HepG2 (cell line): ENCODE measurements around the gene DAPK1. TPM values are rescaled to one million over a fixed set of nuclear protein-coding genes. Genes with fewer than 3 reads are reported as not detected.
A peak's percentile ranks its signal among the peaks of the same experiment; 100 is the strongest.

Experiments used
- AGO2 ChIP-seq: fragments of 200-400 bp; formaldehyde crosslinking; optimal IDR thresholded peaks from 2 replicates; pipeline ENCODE3; 2017; ENCODE audit warnings: mild to moderate bottlenecking, low read depth, low read length, moderate library complexity
- CREB1 ChIP-seq, 2 experiments: fragments of 450-650 bp in 1 of 2; IDR thresholded peaks; 2 replicates each; pipeline ENCODE4 v1.6.1; 2016 to 2017; ENCODE audit warnings: control low read depth in 1 of 2, mild to moderate bottlenecking in 1 of 2, missing compliant biosample characterization in 1 of 2, missing genetic modification characterization in 1 of 2
- HDAC1 ChIP-seq: sonication (generic); formaldehyde crosslinking; IDR thresholded peaks from 2 replicates; pipeline ENCODE4 v1.5.1; 2020; ENCODE audit warnings: mild to moderate bottlenecking, missing genetic modification reagents
- JUN ChIP-seq: sonication (generic); formaldehyde crosslinking; IDR thresholded peaks from 2 replicates; pipeline ENCODE4 v1.4.0; 2020; ENCODE audit warnings: mild to moderate bottlenecking, missing genetic modification reagents
- JUNB ChIP-seq: sonication (generic); formaldehyde crosslinking; IDR thresholded peaks from 2 replicates; pipeline ENCODE4 v1.8.0; 2022; ENCODE audit warnings: missing genetic modification reagents, mild to moderate bottlenecking, borderline replicate concordance
- LCORL ChIP-seq, 2 experiments: fragments of 450-650 bp in 1 of 2; sonication (generic) in 1 of 2; formaldehyde crosslinking in 1 of 2; IDR thresholded peaks; 2 replicates each; pipeline versions ENCODE4 v1.5.0 to v1.6.1; 2017 to 2020; ENCODE audit warnings: antibody characterized with exemption in 1 of 2, missing genetic modification reagents in 1 of 2
- MAFK ChIP-seq, 2 experiments: IDR thresholded peaks in 1 of 2; conservative IDR thresholded peaks in 1 of 2; 2 replicates each; pipeline ENCODE4 v1.6.1; 2011; ENCODE audit warnings: improper control_type of control experiment in 2 of 2, low read length in 2 of 2
- MEF2D ChIP-seq: sonication (generic); formaldehyde crosslinking; IDR thresholded peaks from 2 replicates; pipeline ENCODE4 v1.5.1; 2020; ENCODE audit warnings: mild to moderate bottlenecking, missing genetic modification reagents
- NFYB ChIP-seq: sonication (generic); formaldehyde crosslinking; IDR thresholded peaks from 2 replicates; pipeline ENCODE4 v1.4.0; 2020; ENCODE audit warnings: missing genetic modification reagents
- PRPF4 ChIP-seq: fragments of 200-400 bp; formaldehyde crosslinking; IDR thresholded peaks from 2 replicates; pipeline ENCODE4 v1.6.1; 2016; ENCODE audit warnings: low read length, low read depth; ENCODE audit not compliant: poor library complexity, severe bottlenecking
- RBM22 ChIP-seq: fragments of 200-400 bp; formaldehyde crosslinking; optimal IDR thresholded peaks from 2 replicates; pipeline ENCODE3; 2017; ENCODE audit warnings: mild to moderate bottlenecking, low read length, moderate library complexity
- RXRB ChIP-seq: IDR thresholded peaks from 2 replicates; pipeline ENCODE4 v1.6.1; 2016; ENCODE audit warnings: borderline replicate concordance, missing genetic modification reagents, missing compliant biosample characterization
- SIX4 ChIP-seq: sonication (generic); formaldehyde crosslinking; IDR thresholded peaks from 2 replicates; pipeline ENCODE4 v1.4.0; 2020; ENCODE audit warnings: missing genetic modification reagents
- SRF ChIP-seq: IDR thresholded peaks from 2 replicates; pipeline ENCODE4 v1.6.1; 2011; ENCODE audit warnings: mild to moderate bottlenecking, low read depth, low read length, moderate library complexity
- TCF7 ChIP-seq: sonication (generic); IDR thresholded peaks from 2 replicates; pipeline ENCODE4 v1.6.1; 2016; ENCODE audit warnings: antibody characterized with exemption, low read depth
- TFDP1 ChIP-seq: IDR thresholded peaks from 2 replicates; pipeline ENCODE4 v1.6.1; 2016; ENCODE audit warnings: missing compliant biosample characterization, missing genetic modification reagents, borderline replicate concordance
- TOPORS ChIP-seq: sonication (generic); formaldehyde crosslinking; IDR thresholded peaks from 2 replicates; pipeline ENCODE4 v1.8.0; 2023; ENCODE audit warnings: mild to moderate bottlenecking, missing genetic modification reagents
- ZBTB21 ChIP-seq: sonication (generic); formaldehyde crosslinking; IDR thresholded peaks from 2 replicates; pipeline ENCODE4 v1.4.0; 2020; ENCODE audit warnings: missing genetic modification reagents
- ZNF354B ChIP-seq: sonication (generic); formaldehyde crosslinking; IDR thresholded peaks from 2 replicates; pipeline ENCODE4 v1.8.0; 2022; ENCODE audit warnings: mild to moderate bottlenecking, missing genetic modification reagents
- ZNF468 ChIP-seq: sonication (generic); formaldehyde crosslinking; IDR thresholded peaks from 2 replicates; pipeline ENCODE4 v1.8.0; 2022; ENCODE audit warnings: mild to moderate bottlenecking, moderate library complexity, missing genetic modification reagents
- ZNF550 ChIP-seq: sonication (generic); formaldehyde crosslinking; IDR thresholded peaks from 2 replicates; pipeline ENCODE4 v1.4.0; 2020; ENCODE audit warnings: mild to moderate bottlenecking, missing genetic modification reagents, borderline replicate concordance
- ZNF644 ChIP-seq: IDR thresholded peaks from 2 replicates; pipeline ENCODE4 v1.6.1; 2016; ENCODE audit warnings: low read depth
- ZNF780A ChIP-seq: sonication (generic); formaldehyde crosslinking; IDR thresholded peaks from 2 replicates; pipeline ENCODE4 v1.8.0; 2022; ENCODE audit warnings: mild to moderate bottlenecking, missing genetic modification reagents, moderate library complexity
- ZNF879 ChIP-seq: sonication (generic); formaldehyde crosslinking; IDR thresholded peaks from 2 replicates; pipeline ENCODE4 v1.8.1; 2023; ENCODE audit warnings: missing genetic modification reagents
- polyA plus RNA-seq, 8 experiments: library from polyadenylated mRNA; depleted of rRNA in 3 of 8; stranded (reverse) in 7 of 8; unstranded in 1 of 8; fragments of >200 nt; fragmentation: Illumina TruSeq in 4 of 8; extraction: Trizol in 4 of 8; gene quantifications; 2 replicates each; pipeline versions ENCODE4 v1.2.1 to v1.2.3, GENCODE V29; 2011 to 2016; ENCODE audit warnings: low read depth in 4 of 8, missing spikeins in 1 of 8, mixed read lengths in 1 of 8; ENCODE audit not compliant: insufficient read depth in 1 of 8
- total RNA-seq, 5 experiments: library from RNA; depleted of rRNA; stranded (reverse); fragments of >200 nt; fragmentation: Illumina TruSeq; extraction: Trizol; gene quantifications; 2 replicates each; pipeline ENCODE4 v1.2.3, GENCODE V29; 2016; ENCODE audit warnings: low read depth in 1 of 5
- TF ChIP-seq, protein P1 (sequence below): sonication (generic); formaldehyde crosslinking; IDR thresholded peaks from 2 replicates; pipeline ENCODE4 v1.4.0; 2020; ENCODE audit warnings: missing genetic modification reagents
- TF ChIP-seq, protein P2 (sequence below): sonication (generic); formaldehyde crosslinking; IDR thresholded peaks from 2 replicates; pipeline ENCODE4 v1.8.0; 2022; ENCODE audit warnings: missing genetic modification reagents, mild to moderate bottlenecking, moderate library complexity, borderline replicate concordance

DAPK1 gene
- total and polyA plus RNA-seq, 2 of the 13 experiments (the other 11 are each of a cell fraction or from before 2014, with no cell fraction given) = 35.7 to 35.9 TPM

GRCh38 chr9:87570000-87570908, 72.6 kb downstream of the DAPK1 start (continued):
- no peak for TF ChIP-seq TOPORS (CRISPR knock-in tag)
- TF ChIP-seq SRF = no peak
- TF ChIP-seq ZNF644 (CRISPR knock-in tag) = no peak
- TF ChIP-seq ZNF780A (CRISPR knock-in tag) = no peak
- no peak for TF ChIP-seq JUN (CRISPR knock-in tag)
- TF ChIP-seq, protein P1, sequence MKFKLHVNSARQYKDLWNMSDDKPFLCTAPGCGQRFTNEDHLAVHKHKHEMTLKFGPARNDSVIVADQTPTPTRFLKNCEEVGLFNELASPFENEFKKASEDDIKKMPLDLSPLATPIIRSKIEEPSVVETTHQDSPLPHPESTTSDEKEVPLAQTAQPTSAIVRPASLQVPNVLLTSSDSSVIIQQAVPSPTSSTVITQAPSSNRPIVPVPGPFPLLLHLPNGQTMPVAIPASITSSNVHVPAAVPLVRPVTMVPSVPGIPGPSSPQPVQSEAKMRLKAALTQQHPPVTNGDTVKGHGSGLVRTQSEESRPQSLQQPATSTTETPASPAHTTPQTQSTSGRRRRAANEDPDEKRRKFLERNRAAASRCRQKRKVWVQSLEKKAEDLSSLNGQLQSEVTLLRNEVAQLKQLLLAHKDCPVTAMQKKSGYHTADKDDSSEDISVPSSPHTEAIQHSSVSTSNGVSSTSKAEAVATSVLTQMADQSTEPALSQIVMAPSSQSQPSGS = peak; percentile 58; the same call in 1 of the 2 replicates
- peak; percentile 46 for TF ChIP-seq HDAC1 (CRISPR knock-in tag)
- peak; percentile 35; the same call in 1 of the 2 replicates for TF ChIP-seq SIX4 (CRISPR knock-in tag)
- TF ChIP-seq MEF2D (CRISPR knock-in tag) = no peak
- no peak for TF ChIP-seq RBM22
- TF ChIP-seq, protein P2, sequence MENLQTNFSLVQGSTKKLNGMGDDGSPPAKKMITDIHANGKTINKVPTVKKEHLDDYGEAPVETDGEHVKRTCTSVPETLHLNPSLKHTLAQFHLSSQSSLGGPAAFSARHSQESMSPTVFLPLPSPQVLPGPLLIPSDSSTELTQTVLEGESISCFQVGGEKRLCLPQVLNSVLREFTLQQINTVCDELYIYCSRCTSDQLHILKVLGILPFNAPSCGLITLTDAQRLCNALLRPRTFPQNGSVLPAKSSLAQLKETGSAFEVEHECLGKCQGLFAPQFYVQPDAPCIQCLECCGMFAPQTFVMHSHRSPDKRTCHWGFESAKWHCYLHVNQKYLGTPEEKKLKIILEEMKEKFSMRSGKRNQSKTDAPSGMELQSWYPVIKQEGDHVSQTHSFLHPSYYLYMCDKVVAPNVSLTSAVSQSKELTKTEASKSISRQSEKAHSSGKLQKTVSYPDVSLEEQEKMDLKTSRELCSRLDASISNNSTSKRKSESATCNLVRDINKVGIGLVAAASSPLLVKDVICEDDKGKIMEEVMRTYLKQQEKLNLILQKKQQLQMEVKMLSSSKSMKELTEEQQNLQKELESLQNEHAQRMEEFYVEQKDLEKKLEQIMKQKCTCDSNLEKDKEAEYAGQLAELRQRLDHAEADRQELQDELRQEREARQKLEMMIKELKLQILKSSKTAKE (CRISPR knock-in tag) = no peak
- no peak for TF ChIP-seq ZNF354B (CRISPR knock-in tag)
- TF ChIP-seq MAFK (conservative IDR thresholded peaks at IDR 0.05 in 1 of 2, IDR thresholded peaks at IDR 0.05 in 1 of 2; ENCODE audit: low read length in 2 of 2) = peak; percentile 38 to 44; a peak in 3 of 4 replicates
- TF ChIP-seq AGO2 = no peak
- no peak for TF ChIP-seq LCORL (IDR thresholded peaks at IDR 0.05)
- no peak for TF ChIP-seq LCORL (CRISPR knock-in tag; IDR thresholded peaks at IDR 0.05)
- TF ChIP-seq PRPF4 = no peak
- no peak for TF ChIP-seq NFYB
- no peak for TF ChIP-seq JUNB (CRISPR knock-in tag)
- TF ChIP-seq TCF7 = peak; percentile 66
- TF ChIP-seq ZNF879 (CRISPR knock-in tag) = no peak
- no peak for TF ChIP-seq TFDP1 (CRISPR knock-in tag)
- no peak for TF ChIP-seq CREB1 (IDR thresholded peaks at IDR 0.05)
- TF ChIP-seq CREB1 (CRISPR knock-in tag; IDR thresholded peaks at IDR 0.05) = peak; percentile 58
- peak; percentile 82 for TF ChIP-seq RXRB (CRISPR knock-in tag)
- TF ChIP-seq ZBTB21 (CRISPR knock-in tag) = no peak
- TF ChIP-seq ZNF550 (CRISPR knock-in tag) = no peak
- no peak for TF ChIP-seq ZNF468 (CRISPR knock-in tag)
